H9 (cell line): ENCODE measurements around the gene ZNF341. TPM values are rescaled to one million over a fixed set of nuclear protein-coding genes. Genes with fewer than 3 reads are reported as not detected.

ENCODE experiments used
- DNase-seq: peaks from one replicate; pipeline ENCODE4 v3.0.0-alpha.2; 2017
- H2AFZ ChIP-seq: one replicate; pipeline ENCODE4 v1.6.1; 2013; ENCODE audit warnings: mild to moderate bottlenecking, low read length, control low read depth, moderate library complexity
- H2AK5ac ChIP-seq: 2 replicates; pipeline ENCODE4 v1.6.1; 2013; ENCODE audit warnings: low read length, control low read depth, mixed read lengths; ENCODE audit not compliant: insufficient read length
- H2BK120ac ChIP-seq: one replicate; pipeline ENCODE4 v1.6.1; 2013; ENCODE audit warnings: low read depth, mild to moderate bottlenecking, low read length, control low read depth, inconsistent platforms; ENCODE audit not compliant: poor library complexity, severe bottlenecking
- H2BK12ac ChIP-seq: 2 replicates; pipeline ENCODE4 v1.6.1; 2013; ENCODE audit warnings: low read length, control low read depth, mixed read lengths, low read depth; ENCODE audit not compliant: insufficient read length
- H2BK15ac ChIP-seq: 2 replicates; pipeline ENCODE4 v1.6.1; 2013; ENCODE audit warnings: low read depth, low read length, control low read depth
- H2BK20ac ChIP-seq: one replicate; pipeline ENCODE4 v1.6.1; 2013; ENCODE audit warnings: low read depth, mild to moderate bottlenecking, low read length, control low read depth, inconsistent platforms; ENCODE audit not compliant: poor library complexity, severe bottlenecking
- H2BK5ac ChIP-seq: 2 replicates; pipeline ENCODE4 v1.6.1; 2013; ENCODE audit warnings: low read length, control low read depth, mixed read lengths; ENCODE audit not compliant: insufficient read length
- H3K14ac ChIP-seq: 2 replicates; pipeline ENCODE4 v1.6.1; 2013; ENCODE audit warnings: low read length, control low read depth; ENCODE audit not compliant: insufficient read depth
- H3K18ac ChIP-seq: 2 replicates; pipeline ENCODE4 v1.6.1; 2013; ENCODE audit warnings: low read depth, mild to moderate bottlenecking, mixed read lengths, low read length, control low read depth; ENCODE audit not compliant: insufficient read length
- H3K23ac ChIP-seq: 2 replicates; pipeline ENCODE4 v1.6.1; 2013; ENCODE audit warnings: low read length, control low read depth, mixed read lengths, low read depth; ENCODE audit not compliant: insufficient read length
- H3K23me2 ChIP-seq: 2 replicates; pipeline ENCODE4 v1.6.1; 2013; ENCODE audit warnings: low read depth, mild to moderate bottlenecking, mixed read lengths, low read length, control low read depth; ENCODE audit not compliant: insufficient read length, poor library complexity, severe bottlenecking
- H3K27ac ChIP-seq: 2 replicates; pipeline ENCODE4 v1.5.1; 2013; ENCODE audit warnings: low read length, control low read depth, mixed read lengths, low read depth; ENCODE audit not compliant: insufficient read length
- H3K27me3 ChIP-seq: 2 replicates; pipeline ENCODE4 v1.6.1; 2013; ENCODE audit warnings: low read length, control low read depth, inconsistent platforms; ENCODE audit not compliant: insufficient read depth
- H3K4ac ChIP-seq: 2 replicates; pipeline ENCODE4 v1.6.1; 2013; ENCODE audit warnings: low read depth, mild to moderate bottlenecking, control low read depth, inconsistent platforms, low read length, moderate library complexity
- H3K4me1 ChIP-seq: 2 replicates; pipeline ENCODE4 v1.6.1; 2013; ENCODE audit warnings: low read length, control low read depth, inconsistent platforms; ENCODE audit not compliant: insufficient read depth
- H3K4me2 ChIP-seq: 2 replicates; pipeline ENCODE4 v1.6.1; 2013; ENCODE audit warnings: low read length, control low read depth, mixed read lengths; ENCODE audit not compliant: insufficient read length, insufficient read depth
- H3K56ac ChIP-seq: 2 replicates; pipeline ENCODE4 v1.6.1; 2013; ENCODE audit warnings: low read depth, mild to moderate bottlenecking, mixed read lengths, low read length, control low read depth; ENCODE audit not compliant: insufficient read length
- H3K79me1 ChIP-seq: 2 replicates; pipeline ENCODE4 v1.6.1; 2013; ENCODE audit warnings: low read depth, mild to moderate bottlenecking, moderate library complexity, low read length, control low read depth, inconsistent platforms; ENCODE audit not compliant: insufficient read depth, poor library complexity, severe bottlenecking
- H3K79me2 ChIP-seq: 2 replicates; pipeline ENCODE4 v1.6.1; 2013; ENCODE audit warnings: low read length, control low read depth, inconsistent platforms; ENCODE audit not compliant: insufficient read depth
- H3K9ac ChIP-seq: 2 replicates; pipeline ENCODE4 v1.6.1; 2013; ENCODE audit warnings: low read length, control low read depth, mixed read lengths; ENCODE audit not compliant: insufficient read length; ENCODE audit errors: extremely low read depth
- H3K9me3 ChIP-seq: one replicate; pipeline ENCODE4 v1.6.1; 2013; ENCODE audit warnings: low read depth, low read length, inconsistent platforms; ENCODE audit not compliant: control insufficient read depth
- H3T11ph ChIP-seq: one replicate; pipeline ENCODE4 v1.6.1; 2013; ENCODE audit warnings: mild to moderate bottlenecking, low read length, control low read depth, inconsistent platforms
- H4K20me1 ChIP-seq: one replicate; pipeline ENCODE4 v1.6.1; 2013; ENCODE audit not compliant: control insufficient read depth, insufficient read length, insufficient read depth
- H4K5ac ChIP-seq: 2 replicates; pipeline ENCODE4 v1.6.1; 2013; ENCODE audit warnings: low read depth, mild to moderate bottlenecking, mixed read lengths, low read length, control low read depth; ENCODE audit not compliant: insufficient read length
- H4K8ac ChIP-seq: replicated peaks from 2 replicates; pipeline ENCODE4 v1.6.1; 2013; ENCODE audit warnings: low read length, control low read depth, mixed read lengths, low read depth; ENCODE audit not compliant: insufficient read length
- H4K91ac ChIP-seq: 2 replicates; pipeline ENCODE4 v1.6.1; 2013; ENCODE audit warnings: low read depth, mild to moderate bottlenecking, moderate library complexity, mixed read lengths, low read length, control low read depth; ENCODE audit not compliant: insufficient read length
- H3K27ac Mint-ChIP-seq, 3 experiments: 2 replicates in 2 of 3; 3 replicates in 1 of 3; pipeline ENCODE4 v1.8.0; 2020 to 2021; ENCODE audit warnings: mixed read lengths in 3 of 3, mild to moderate bottlenecking in 1 of 3, moderate library complexity in 1 of 3
- H3K27me3 Mint-ChIP-seq: 2 replicates; pipeline ENCODE4 v1.8.0; 2021; ENCODE audit warnings: low read depth, mild to moderate bottlenecking, moderate library complexity, mixed read lengths
- H3K36me3 Mint-ChIP-seq, 3 experiments: 2 replicates in 2 of 3; 3 replicates in 1 of 3; pipeline ENCODE4 v1.8.0; 2020 to 2021; ENCODE audit warnings: low read depth in 3 of 3, mixed read lengths in 3 of 3; ENCODE audit not compliant: insufficient read depth in 1 of 3
- H3K4me1 Mint-ChIP-seq, 2 experiments: 2 replicates each; pipeline ENCODE4 v1.8.0; 2020; ENCODE audit warnings: mixed read lengths in 2 of 2
- H3K4me3 Mint-ChIP-seq, 2 experiments: 2 replicates in 1 of 2; 3 replicates in 1 of 2; pipeline ENCODE4 v1.8.0; 2020 to 2021; ENCODE audit warnings: mild to moderate bottlenecking in 2 of 2, mixed read lengths in 2 of 2, moderate library complexity in 1 of 2
- H3K9me3 Mint-ChIP-seq, 2 experiments: 2 replicates in 1 of 2; 3 replicates in 1 of 2; pipeline ENCODE4 v1.8.0; 2020; ENCODE audit warnings: mild to moderate bottlenecking in 2 of 2, mixed read lengths in 2 of 2, moderate library complexity in 1 of 2
- CTCF ChIP-seq: fragments of 200-600 bp; sonication (generic); conservative IDR thresholded peaks from 3 replicates; pipeline ENCODE4 v1.8.0; 2021; ENCODE audit warnings: antibody characterized with exemption, mild to moderate bottlenecking
- WGBS: extraction: QIAGEN DNeasy Blood & Tissue Kit; methylation state at CpG from one replicate; pipeline ENCODE4 v1.1.7; 2013; ENCODE audit warnings: missing lambda C conversion rate, low lambda C conversion rate, mixed read lengths; ENCODE audit not compliant: insufficient read length; ENCODE audit errors: extremely low coverage; 5-methylcytosine and 5-hydroxymethylcytosine counted together
- total RNA-seq: library from RNA; stranded (reverse); gene quantifications from 2 replicates; pipeline ENCODE4 v1.2.1, GENCODE V29; 2021

Gene ZNF341
- total RNA-seq, 1 experiment from 2014 or later = 5.2 TPM

- peaks cover 10% of the 10 kb centered on the region for H3K4me1 ChIP-seq
- no peak overlapping the region for H2BK15ac ChIP-seq
- H3K4me3 Mint-ChIP-seq = no peak overlapping the region
- no peak overlapping the region for H3K4ac ChIP-seq
- no peak overlapping the region for H2BK5ac ChIP-seq
- no peak overlapping the region for H4K91ac ChIP-seq
- no peak overlapping the region for H3K56ac ChIP-seq
- no peak overlapping the region for H2BK20ac ChIP-seq
- H3K9me3 Mint-ChIP-seq = no peaks in the 10 kb centered on the region
- no peak overlapping the region for H4K8ac ChIP-seq
- no peaks in the 10 kb centered on the region for H4K20me1 ChIP-seq
- H4K5ac ChIP-seq = no peak overlapping the region
- no peaks in the 10 kb centered on the region for H3K27me3 Mint-ChIP-seq
- H3K23ac ChIP-seq = no peak overlapping the region
- no peak overlapping the region for H2AFZ ChIP-seq
- no peak for DNase-seq
- no peak overlapping the region for H2AK5ac ChIP-seq
- H3K27ac Mint-ChIP-seq = no peak overlapping the region
- no peak overlapping the region for H3K14ac ChIP-seq
- WGBS = no CpG with 5 or more reads among the region's 4 CpGs
- peaks cover 7 to 12% (median 10%) of the 10 kb centered on the region in 3 experiments; a peak in 6 of 7 replicates for H3K36me3 Mint-ChIP-seq
- no peak overlapping the region for H2BK120ac ChIP-seq
- H3K18ac ChIP-seq = no peak overlapping the region
- no peak overlapping the region for H3K9ac ChIP-seq
- no peaks in the 10 kb centered on the region for H3K27me3 ChIP-seq
- no peaks in the 10 kb centered on the region for H3K79me1 ChIP-seq
- no peak for TF ChIP-seq CTCF
- H3K4me1 Mint-ChIP-seq = peaks cover 55 to 62% of the 10 kb centered on the region in 2 experiments
- no peak overlapping the region for H3T11ph ChIP-seq
- no peaks in the 10 kb centered on the region for H3K9me3 ChIP-seq
- no peak overlapping the region for H3K27ac ChIP-seq
- H3K79me2 ChIP-seq = no peaks in the 10 kb centered on the region
- no peaks in the 10 kb centered on the region for H3K23me2 ChIP-seq
- H2BK12ac ChIP-seq = no peak overlapping the region
- H3K4me2 ChIP-seq = no peak overlapping the region
Measured at GRCh38 chr20:33830371-33830770, 98.6 kb downstream of the ZNF341 start.
